Urinary bladder (tissue), 4 donors: ENCODE results near the gene MDGA2. TPM values are rescaled to one million over a fixed set of nuclear protein-coding genes. Genes with fewer than 3 reads are reported as not detected.

Experiments
- DNase-seq: peaks from one replicate; pipeline ENCODE4 v3.0.0-alpha.2; 2015; ENCODE audit errors: extremely low spot score
- H3K27ac ChIP-seq: one replicate; pipeline ENCODE4 v1.5.1; 2013; ENCODE audit warnings: low read depth, mild to moderate bottlenecking, moderate library complexity
- H3K36me3 ChIP-seq: one replicate; pipeline ENCODE4 v1.6.1; 2013; ENCODE audit warnings: mild to moderate bottlenecking, moderate library complexity; ENCODE audit not compliant: insufficient read depth
- H3K4me1 ChIP-seq: one replicate; pipeline ENCODE4 v1.6.1; 2013; ENCODE audit warnings: mild to moderate bottlenecking, moderate library complexity; ENCODE audit not compliant: insufficient read depth
- H3K4me3 ChIP-seq: one replicate; pipeline ENCODE4 v1.5.1; 2013; ENCODE audit warnings: low read depth, low read length
- WGBS: extraction: QIAGEN DNeasy Blood & Tissue Kit; methylation state at CpG from one replicate; pipeline ENCODE4 v1.1.7; 2013; 5-methylcytosine and 5-hydroxymethylcytosine counted together
- polyA plus RNA-seq: library from polyadenylated mRNA; stranded (reverse); fragments of 200-250 nt; gene quantifications from one replicate; pipeline ENCODE4 v1.2.3, GENCODE V29; 2013
- total RNA-seq: library from RNA; depleted of rRNA; stranded (reverse); fragments of >200 nt; gene quantifications from one replicate; pipeline ENCODE4 v1.2.3, GENCODE V29; 2014
- donor health status: healthy with polysubstance abuse.
- donor health status: healthy.

Gene MDGA2
- total and polyA plus RNA-seq, 2 donors, result 0.15 to 6.1 TPM

DNA sequence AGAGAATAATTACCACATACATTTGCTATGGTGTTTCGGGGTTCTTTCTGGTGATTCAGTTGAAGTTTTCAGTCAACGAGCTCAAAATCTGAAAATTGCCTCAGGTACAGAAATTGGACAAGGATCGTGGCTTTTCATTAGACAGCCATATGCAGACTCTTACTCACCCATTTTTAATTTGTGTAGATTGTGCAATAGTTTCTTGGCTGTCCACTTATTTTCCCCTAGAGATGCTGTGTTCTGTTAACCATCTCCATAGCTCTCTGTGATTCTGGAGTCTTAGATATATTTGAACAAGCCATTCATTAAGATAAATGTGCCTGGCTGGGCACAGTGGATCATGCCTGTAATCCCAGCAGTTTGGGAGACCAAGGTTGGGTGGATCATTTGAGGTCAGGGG lies 526.7 kb downstream of the MDGA2 start:
- no peaks in the 10 kb centered on the region for H3K36me3 ChIP-seq
- no peak for DNase-seq
- WGBS, result 95% methylated on average over 3 of the region's 3 CpGs
- no peak overlapping the region for H3K27ac ChIP-seq
- H3K4me1 ChIP-seq, result no peaks in the 10 kb centered on the region
- H3K4me3 ChIP-seq, result no peak overlapping the region

DNA sequence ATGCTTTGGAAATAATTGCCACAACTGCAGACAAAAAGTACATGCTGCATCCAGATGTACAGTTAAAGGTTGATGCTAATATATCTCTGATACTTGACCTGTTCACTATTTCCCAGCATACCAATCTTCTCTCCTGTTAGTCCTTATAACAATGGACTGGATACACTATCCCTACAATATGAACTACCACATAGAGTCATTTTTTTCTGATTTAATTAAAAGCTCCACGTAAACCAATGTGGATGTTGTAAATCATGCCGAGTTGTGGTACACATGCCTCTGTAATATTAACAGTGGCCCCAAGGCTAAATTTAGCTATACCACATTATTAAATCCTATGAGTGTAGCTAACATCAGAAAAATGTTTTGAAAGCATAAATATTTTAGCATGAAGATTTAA lies 554.8 kb downstream of the MDGA2 start:
- DNase-seq, result no peak
- 36% methylated on average over 2 of the region's 2 CpGs for WGBS
- H3K4me1 ChIP-seq, result no peaks in the 10 kb centered on the region
- H3K27ac ChIP-seq, result no peak overlapping the region
- no peak overlapping the region for H3K4me3 ChIP-seq
- no peaks in the 10 kb centered on the region for H3K36me3 ChIP-seq

DNA sequence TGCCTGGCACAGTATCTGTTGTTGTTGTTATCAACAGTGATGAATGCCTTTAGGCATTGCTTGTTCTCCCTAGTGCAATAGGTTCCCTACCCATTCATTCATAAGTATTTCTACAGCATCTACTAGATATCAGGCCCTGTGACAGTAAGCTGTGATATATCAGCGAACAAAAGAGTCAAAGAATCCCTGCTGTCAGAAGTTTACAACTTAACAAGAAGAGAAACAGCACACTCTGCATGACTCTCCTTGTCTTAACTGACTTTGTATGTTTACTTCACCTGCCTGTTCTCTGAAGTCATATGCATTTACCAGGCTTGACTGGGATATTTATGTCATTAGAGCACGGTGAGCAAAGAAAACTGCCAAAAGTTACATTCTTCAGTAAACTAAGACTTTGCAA lies 571.6 kb downstream of the MDGA2 start:
- H3K4me1 ChIP-seq, result no peaks in the 10 kb centered on the region
- 30% methylated on average over 2 of the region's 2 CpGs for WGBS
- no peak for DNase-seq
- H3K27ac ChIP-seq, result no peak overlapping the region
- H3K4me3 ChIP-seq, result no peak overlapping the region
- H3K36me3 ChIP-seq, result no peaks in the 10 kb centered on the region

DNA sequence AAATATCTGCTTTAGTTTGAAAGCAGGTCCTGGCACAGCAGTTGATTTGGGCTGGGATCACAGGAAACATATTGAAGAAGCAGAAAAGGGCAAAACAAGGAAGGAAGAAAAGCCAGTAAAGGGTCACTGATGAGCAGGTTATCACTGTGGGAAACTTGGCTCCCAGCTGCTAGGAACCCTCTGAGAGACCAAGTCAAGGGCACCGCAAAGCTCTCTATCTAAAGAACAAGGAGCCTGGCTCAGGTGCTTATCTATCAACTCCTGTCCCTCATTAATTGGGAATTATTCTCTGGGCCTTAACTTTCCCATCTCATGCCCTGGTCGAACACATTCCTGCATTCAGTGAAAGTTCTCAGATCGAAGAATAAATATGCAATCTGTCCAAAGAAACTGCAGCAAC lies 572.9 kb downstream of the MDGA2 start:
- Histone ChIP-seq H3K4me3 (no peak overlapping the region), H3K4me1 (no peaks in the 10 kb centered on the region), H3K27ac (no peak overlapping the region), H3K36me3 (no peaks in the 10 kb centered on the region)
- WGBS, result 79% methylated on average over 3 of the region's 3 CpGs
- DNase-seq, result no peak

DNA sequence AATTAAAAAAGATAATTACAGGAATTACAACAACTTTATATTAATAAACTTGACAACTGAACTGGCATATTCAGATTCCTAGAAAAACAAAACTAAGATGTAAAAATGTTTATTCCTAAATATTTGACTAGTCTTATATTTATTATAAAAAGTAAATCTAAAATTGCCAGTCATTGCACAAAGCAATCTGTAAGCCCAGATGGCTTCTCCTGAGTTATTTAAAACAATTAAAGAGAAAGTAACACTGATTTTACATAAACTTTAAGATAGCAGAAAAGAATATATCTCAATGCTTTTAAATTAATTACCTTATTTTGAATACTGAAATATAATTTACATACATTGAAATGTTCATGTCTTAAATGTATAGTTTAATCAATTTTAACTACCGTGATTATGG lies 589.7 kb downstream of the MDGA2 start:
- 95% methylated on average over 1 of the region's 1 CpG for WGBS
- Histone ChIP-seq H3K4me3 (no peak overlapping the region), H3K4me1 (no peaks in the 10 kb centered on the region), H3K27ac (no peak overlapping the region), H3K36me3 (no peaks in the 10 kb centered on the region)
- no peak for DNase-seq

DNA sequence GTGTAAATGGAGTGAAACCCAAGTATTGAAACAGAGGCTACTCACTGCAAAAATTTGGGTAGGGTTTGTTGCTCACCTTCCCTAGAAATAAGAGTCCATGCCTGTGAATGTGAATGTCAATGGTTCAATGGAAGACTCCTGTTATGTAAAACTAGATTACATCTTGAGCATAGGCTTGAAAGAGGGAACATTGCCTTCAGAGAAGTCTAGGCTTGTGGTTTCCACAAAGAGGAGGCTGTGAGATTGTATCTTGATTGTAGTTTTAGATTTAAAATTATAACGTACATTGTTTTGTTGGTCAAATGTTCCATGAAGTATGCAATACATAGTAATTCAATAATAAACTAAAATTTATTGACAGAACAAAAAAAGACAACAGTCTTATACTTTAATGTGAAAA lies 610.1 kb downstream of the MDGA2 start:
- H3K4me3 ChIP-seq, result no peak overlapping the region
- DNase-seq, result no peak
- no peaks in the 10 kb centered on the region for H3K4me1 ChIP-seq
- WGBS, result 77% methylated on average over 1 of the region's 1 CpG
- H3K27ac ChIP-seq, result no peak overlapping the region
- no peaks in the 10 kb centered on the region for H3K36me3 ChIP-seq

DNA sequence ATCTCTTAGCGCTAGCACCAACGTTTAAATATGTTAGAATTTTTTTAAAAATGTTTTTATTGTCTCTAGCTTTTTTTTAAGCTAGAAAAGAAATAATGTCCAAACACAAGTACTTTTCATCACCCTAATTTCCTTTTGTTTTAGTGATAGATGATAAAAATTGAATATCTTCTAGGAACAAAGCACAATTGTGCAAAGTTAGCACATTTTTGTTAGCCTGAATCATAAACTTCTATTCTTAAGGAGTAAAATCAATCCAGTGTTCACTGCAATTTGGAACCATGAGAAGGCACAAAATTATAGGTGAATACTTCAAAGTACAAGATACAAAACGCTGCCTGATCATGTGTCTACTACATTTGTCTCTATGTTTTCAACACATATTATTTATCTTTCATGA lies 615.4 kb downstream of the MDGA2 start:
- no peak overlapping the region for H3K27ac ChIP-seq
- DNase-seq, result no peak
- no peaks in the 10 kb centered on the region for H3K36me3 ChIP-seq
- no peaks in the 10 kb centered on the region for H3K4me1 ChIP-seq
- WGBS, result 75% methylated on average over 3 of the region's 3 CpGs
- no peak overlapping the region for H3K4me3 ChIP-seq

DNA sequence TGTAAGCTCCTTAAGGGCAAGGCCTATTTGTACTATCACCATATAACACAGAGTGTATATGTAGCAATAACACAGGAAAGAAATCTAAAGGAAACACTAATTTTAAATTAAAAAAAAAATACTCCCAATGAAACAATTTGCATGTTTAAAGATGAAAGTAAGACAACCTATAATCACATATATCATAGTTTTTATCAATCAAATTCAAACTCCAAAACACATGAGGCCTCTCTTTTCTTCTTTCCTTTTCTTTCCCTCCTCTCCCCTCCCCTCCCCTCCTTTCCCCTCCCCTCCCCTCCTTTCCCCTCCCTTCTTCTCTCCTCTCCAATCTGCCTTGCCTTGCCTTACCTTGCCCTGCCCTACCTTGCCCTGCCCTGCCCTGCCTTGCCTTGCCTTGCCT lies 618.0 kb downstream of the MDGA2 start:
- Histone ChIP-seq H3K27ac (no peak overlapping the region), H3K36me3 (no peaks in the 10 kb centered on the region), H3K4me1 (no peaks in the 10 kb centered on the region), H3K4me3 (no peak overlapping the region)
- DNase-seq, result no peak

DNA sequence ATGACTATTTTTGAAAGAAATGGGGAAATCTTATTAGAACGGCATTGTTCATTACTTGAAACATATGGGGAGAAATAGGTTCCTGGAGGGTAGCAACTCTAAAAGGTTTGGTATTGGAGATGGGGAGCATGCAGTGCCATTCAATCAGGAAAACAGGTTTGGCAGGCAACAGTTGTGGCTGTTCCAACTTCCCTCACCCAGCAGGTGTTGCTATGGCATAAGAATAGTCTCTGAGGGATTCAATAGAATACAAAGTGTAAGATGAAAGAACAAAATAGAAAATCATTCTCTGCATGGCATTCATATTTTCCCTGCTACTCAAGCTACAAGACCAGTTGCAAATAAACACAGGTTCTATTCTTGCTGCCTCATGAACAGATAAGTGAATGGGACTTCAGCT lies 630.6 kb downstream of the MDGA2 start:
- no peak overlapping the region for H3K4me3 ChIP-seq
- no peaks in the 10 kb centered on the region for H3K36me3 ChIP-seq
- 47% methylated on average over 1 of the region's 1 CpG for WGBS
- no peaks in the 10 kb centered on the region for H3K4me1 ChIP-seq
- no peak overlapping the region for H3K27ac ChIP-seq
- no peak for DNase-seq

DNA sequence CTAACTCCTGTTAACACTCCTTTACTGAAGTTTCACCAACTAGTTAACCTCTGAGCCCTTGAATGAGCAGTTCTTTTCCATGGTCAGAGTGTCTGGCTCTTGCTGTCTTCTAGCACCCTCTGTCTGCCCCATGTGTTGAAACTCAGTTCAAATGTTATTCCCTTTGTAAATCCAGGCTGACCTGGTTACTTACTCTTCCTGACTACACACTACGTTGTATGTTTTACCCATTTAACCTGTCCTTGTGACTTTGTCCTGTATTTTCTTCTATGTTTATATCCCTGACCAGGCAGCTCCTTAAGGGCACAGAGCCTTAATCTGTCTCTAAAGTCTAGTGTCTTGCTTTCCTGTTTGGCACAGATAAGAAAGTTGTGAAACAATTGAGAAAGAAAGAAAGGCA lies 634.9 kb downstream of the MDGA2 start:
- 14% methylated on average over 1 of the region's 1 CpG for WGBS

DNA sequence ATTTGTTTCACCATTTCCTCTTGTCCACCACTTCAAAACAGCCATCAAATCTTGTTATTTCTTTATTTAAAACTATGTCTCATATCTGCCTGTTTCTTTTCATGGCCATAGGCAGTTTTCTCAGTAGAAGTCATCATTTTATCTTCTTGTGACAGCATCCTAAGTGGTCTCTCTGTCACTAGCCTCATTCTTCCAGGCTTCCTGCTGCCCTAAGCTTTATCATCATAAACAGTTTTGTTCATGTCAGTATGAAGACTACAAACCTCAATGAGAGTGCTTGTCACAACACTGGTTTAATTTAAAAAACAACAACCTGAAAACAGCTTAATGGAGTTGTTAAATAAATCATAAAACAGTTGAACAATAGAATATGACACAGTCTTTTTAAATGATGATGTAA lies 636.1 kb downstream of the MDGA2 start:
- H3K27ac ChIP-seq, result no peak overlapping the region
- no peak overlapping the region for H3K4me3 ChIP-seq
- no peaks in the 10 kb centered on the region for H3K36me3 ChIP-seq
- DNase-seq, result no peak
- no peaks in the 10 kb centered on the region for H3K4me1 ChIP-seq

More for the DNA sequence above, 634.9 kb downstream of the MDGA2 start:
- Histone ChIP-seq H3K4me3 (no peak overlapping the region), H3K27ac (no peak overlapping the region), H3K4me1 (no peaks in the 10 kb centered on the region), H3K36me3 (no peaks in the 10 kb centered on the region)
- DNase-seq, result no peak

DNA sequence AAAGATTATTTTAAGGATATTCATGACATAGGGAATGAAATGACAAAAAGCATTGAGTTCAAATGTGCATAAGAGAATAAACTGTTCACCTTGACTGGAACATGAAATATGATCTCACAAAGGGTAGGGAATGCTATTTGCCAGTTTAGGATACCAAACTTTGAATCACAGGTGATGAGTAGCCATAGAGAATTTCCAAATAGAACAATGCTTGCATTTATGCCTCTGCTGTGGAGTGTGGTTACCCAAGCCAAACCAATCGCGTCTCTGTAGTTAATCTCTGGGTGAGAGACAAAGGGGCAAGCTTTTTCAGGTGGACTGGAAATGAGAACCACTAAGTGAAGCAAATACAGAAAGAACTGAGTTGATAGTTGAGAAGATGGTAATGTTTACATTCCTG lies 652.7 kb downstream of the MDGA2 start:
- Histone ChIP-seq H3K4me3 (no peak overlapping the region), H3K36me3 (no peaks in the 10 kb centered on the region), H3K4me1 (no peaks in the 10 kb centered on the region), H3K27ac (no peak overlapping the region)
- DNase-seq, result no peak
- 88% methylated on average over 2 of the region's 2 CpGs for WGBS

DNA sequence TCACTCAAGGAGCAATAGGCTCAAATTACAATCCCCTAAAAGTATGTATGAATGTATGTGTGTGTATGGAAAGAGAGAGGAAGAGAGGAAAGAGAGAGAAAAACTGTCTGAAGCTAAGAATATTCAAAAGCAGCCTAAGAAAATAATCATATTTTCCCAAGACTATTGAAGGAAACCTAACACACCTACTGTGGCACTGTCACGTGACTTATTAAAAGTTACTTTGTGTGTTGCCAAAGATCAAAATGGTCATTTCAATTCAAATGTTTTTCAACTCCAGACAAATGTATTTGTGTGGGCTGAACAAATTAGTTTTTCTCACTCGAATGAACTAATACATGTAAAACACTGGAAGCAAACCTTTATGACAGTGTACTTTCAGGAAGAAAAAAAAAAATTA lies 654.9 kb downstream of the MDGA2 start:
- Histone ChIP-seq H3K4me1 (no peaks in the 10 kb centered on the region), H3K36me3 (no peaks in the 10 kb centered on the region), H3K4me3 (no peak overlapping the region), H3K27ac (no peak overlapping the region)
- 90% methylated on average over 2 of the region's 2 CpGs for WGBS
- no peak for DNase-seq

DNA sequence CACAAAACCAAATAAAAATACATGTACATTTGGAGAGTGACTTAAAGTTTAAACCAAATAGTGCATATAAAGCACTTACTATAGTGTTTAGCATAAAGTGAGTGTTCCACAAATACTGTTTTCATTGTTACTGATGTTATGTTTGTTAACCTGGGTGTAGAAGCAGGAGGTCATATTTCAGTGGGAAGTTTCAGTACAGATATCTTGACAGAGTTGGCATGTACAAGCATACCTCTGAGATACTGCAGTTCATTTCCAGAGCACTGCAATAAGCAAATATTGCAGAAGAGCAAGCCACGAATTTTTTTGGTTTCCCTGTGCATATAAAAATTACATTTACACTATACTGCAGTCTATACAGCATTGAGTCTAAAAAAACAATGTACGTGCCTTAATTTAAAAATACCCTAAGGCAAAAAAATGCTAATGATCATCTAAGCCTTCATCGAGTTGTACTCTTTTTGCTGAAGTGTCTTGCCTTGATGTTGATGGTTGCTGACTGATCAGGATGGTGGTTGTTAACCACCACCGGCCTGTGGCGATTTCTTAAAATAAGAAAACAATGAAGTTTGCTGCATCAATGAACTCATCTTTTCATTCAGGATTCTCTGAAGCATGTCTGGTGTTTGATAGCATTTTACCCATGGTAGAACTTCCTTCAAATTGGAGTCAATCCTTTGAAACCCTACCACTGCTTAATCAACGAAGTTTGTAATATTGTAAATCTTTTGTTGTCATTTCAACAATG lies 662.7 kb downstream of the MDGA2 start:
- Histone ChIP-seq H3K4me3 (no peak overlapping the region), H3K4me1 (no peaks in the 10 kb centered on the region), H3K36me3 (no peaks in the 10 kb centered on the region), H3K27ac (no peak overlapping the region)
- 67% methylated on average over 6 of the region's 6 CpGs for WGBS
- DNase-seq, result no peak

DNA sequence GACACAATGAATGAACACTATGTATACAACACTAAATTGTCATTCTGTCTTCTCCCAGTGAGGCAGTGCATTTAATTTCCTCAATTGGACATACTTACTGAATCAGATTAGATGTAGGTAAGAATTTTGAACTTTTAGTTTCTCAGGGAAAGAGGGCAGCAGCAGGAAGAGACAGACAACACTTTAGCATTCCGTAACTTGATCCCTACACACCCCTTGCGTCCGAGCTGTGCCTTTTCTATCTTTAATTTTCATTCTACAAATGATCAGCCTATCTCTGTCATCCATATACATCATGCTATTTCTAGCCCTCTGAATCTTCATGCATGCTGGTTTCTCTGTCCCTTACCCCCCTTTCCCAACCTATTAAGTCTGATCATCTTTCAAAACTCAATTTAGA lies 665.8 kb downstream of the MDGA2 start:
- 55% methylated on average over 3 of the region's 3 CpGs for WGBS
- no peak overlapping the region for H3K27ac ChIP-seq

More for the DNA sequence above, 665.8 kb downstream of the MDGA2 start:
- H3K36me3 ChIP-seq, result no peaks in the 10 kb centered on the region
- no peaks in the 10 kb centered on the region for H3K4me1 ChIP-seq
- H3K4me3 ChIP-seq, result no peak overlapping the region
- no peak for DNase-seq
